HG03432 (cell line): ENCODE measurements around the gene ERGIC1.
A peak's percentile ranks its signal among the peaks of the same experiment; 100 is the strongest.
"Not testable (repeated sequence)": the region's sequence is repeated elsewhere in the genome, so short reads cannot be mapped to it uniquely, and the experiment has no call there.

Source experiments
- ATAC-seq: cut with Tn5 transposase; IDR thresholded peaks from one replicate; pipeline ENCODE4 v1.9.1; 2021; ENCODE audit warnings: mild to moderate bottlenecking, moderate library complexity; ENCODE audit not compliant: unreplicated experiment

The ERGIC1 gene

GRCh38 chr5:172875505-172876279 is 41.6 kb downstream of the ERGIC1 start:
- ATAC-seq: no peak

DNA sequence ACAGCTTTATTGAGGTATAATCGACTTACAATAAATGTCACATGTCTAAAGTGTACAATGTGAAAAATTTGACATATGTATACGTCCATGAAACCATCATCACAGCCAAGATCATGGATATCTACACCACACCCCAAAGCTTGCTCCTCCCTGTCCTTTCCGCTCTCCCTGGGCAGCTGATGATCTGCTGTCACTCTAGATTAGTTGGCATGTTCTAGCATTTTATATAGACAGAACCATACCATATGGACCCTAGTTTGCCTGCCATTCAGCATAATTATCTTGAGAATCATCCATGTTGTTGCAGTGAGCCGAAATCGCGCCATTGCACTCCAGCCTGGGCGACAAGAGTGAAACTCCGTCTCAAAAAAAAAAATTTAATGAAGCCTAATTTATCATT is 42.5 kb downstream of the ERGIC1 start:
- no peak for ATAC-seq

DNA sequence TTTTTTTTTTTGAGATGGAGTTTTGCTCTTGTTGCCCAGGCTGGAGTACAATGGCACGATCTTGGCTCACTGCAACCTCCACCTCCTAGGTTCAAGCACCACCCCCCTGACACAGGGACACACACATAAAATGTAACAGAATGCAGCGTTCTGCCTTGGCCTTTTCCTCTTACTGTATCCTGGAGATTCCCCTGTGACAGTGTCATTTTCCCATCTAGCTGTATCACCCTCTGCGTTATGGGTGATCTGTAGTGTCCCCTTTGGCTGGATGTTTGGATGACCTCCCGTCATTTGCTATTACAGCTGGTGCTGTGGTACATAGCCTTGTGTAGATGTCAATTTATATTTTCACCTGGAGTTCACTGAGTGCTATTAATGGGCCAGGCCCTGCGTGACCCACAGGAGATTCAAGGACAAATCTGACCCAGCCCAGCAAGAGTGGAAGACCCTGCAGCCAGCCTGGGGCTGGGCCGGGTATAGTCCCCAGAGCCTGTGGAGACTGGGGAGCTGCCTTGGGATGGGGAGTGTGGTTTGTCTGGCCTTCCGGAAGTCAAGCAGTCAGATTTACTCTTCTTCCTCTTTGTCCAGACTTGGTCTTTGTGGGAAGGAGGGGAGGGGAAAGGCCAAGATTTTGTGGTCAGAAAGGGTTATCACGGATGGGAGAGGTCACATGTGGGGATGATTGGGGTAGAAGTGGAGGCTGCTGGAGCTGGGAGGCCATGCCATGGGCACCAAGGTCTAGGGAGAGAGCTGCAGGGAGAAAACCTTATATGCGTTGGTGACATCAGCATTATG is 43.6 kb downstream of the ERGIC1 start:
- no peak for ATAC-seq

GRCh38 chr5:172878585-172878932 is 44.5 kb downstream of the ERGIC1 start:
- no peak for ATAC-seq

DNA sequence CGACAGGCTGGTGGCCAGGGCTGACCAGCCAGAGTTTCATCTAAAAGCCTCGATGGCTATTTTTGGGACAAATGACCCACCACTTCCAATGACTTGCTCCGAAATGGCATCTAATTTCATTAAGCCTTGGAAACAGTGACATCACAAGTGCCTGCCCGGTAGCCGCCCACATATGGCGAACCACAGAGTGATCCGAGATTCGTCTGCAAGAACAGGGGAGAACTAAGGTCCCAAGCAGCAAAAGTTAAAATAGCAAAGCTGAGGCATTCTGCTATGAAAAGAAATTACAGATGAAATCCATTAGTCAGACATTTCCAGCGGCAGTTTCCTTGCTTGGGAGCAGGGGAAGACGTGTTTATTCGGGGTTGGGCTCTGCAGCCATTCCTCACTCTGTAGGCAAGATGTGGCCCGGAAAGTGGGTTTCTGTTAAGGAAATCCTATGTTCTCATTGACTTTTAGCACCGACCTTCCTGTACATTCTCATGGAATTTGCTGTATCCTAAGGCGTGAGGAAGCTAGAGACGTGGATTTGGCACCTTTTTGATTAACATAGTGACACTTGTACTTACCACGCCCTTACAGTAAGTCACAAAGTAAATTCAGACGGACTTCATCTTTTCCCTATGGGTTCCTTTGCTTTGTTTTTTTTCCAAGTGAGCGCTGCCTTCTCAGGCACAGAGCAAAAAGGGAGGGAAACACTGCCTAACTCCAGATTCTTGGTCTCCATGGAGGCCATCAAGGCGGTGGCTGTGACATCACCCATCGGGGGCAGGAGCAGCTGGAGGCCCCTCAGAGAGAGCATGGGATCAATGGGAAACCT is 45.1 kb downstream of the ERGIC1 start:
- no peak for ATAC-seq

GRCh38 chr5:172881691-172882370 is 47.8 kb downstream of the ERGIC1 start:
- ATAC-seq: peak; percentile 86

GRCh38 chr5:172883066-172883465 is 49.0 kb downstream of the ERGIC1 start:
- ATAC-seq: no peak

- no peak for ATAC-seq
Observed at GRCh38 chr5:172885597-172886340, 51.7 kb downstream of the ERGIC1 start.

GRCh38 chr5:172886476-172886875 is 52.4 kb downstream of the ERGIC1 start:
- ATAC-seq: no peak

GRCh38 chr5:172886974-172887501 is 53.0 kb downstream of the ERGIC1 start:
- no peak for ATAC-seq

DNA sequence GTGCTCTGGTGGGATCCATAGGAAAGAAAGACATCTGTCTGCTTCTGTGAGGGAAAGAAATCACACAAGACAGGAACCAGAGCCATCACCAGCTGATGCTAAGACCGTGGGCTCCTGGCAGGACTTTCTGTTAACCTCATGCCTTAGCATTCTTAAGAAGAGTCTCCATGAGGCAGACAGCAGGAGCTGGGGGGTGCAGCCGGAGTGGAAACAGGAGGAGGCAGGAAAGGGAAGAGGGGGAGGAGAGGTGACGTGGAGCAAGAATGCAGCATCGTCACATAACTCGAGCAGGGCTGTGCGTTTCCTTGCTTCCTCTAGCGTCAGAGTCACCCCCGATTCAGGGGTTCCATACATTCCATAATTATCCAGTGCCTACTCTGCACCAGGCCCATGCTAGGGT is 53.6 kb downstream of the ERGIC1 start:
- no peak for ATAC-seq

DNA sequence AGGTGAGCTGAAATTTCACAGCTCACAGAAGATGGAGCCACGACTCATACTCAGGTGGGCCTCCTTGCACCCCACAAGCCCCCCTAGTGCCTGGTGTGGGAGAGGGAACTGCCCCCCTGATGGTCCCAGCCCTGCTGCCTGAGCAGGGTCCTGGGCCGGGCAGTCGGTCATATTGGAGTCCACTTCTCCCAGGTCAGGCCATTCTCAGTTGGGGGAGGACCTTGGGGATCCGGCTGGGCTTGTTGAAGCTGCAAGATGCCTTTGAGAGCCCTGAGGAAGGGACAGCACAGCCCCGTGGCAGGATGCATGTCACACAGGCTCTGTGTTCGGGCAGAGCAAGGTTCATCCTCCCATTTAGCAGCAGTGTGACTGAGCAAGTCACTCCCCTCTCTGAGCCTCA is 56.6 kb downstream of the ERGIC1 start:
- no peak for ATAC-seq

GRCh38 chr5:172891716-172892421 is 57.8 kb downstream of the ERGIC1 start:
- no peak for ATAC-seq

DNA sequence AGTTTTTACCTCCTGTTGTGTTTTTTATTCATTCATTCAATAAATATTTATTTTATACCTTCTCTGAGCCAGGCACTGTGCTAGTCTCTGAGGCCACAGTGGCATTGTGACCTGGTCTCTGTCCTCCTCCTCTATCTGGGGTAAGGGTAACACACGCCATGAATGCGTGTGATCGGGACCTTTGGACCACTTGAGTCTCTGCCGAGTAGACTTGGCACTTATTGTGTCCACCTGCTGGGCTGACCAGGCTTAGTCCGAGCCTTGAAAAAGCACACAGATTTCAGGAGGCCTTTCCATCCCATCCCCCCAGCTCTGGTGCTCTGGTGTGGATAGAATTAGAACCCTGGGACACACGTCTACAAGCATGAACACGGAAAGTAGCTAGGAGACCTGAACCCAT is 58.7 kb downstream of the ERGIC1 start:
- no peak for ATAC-seq

DNA sequence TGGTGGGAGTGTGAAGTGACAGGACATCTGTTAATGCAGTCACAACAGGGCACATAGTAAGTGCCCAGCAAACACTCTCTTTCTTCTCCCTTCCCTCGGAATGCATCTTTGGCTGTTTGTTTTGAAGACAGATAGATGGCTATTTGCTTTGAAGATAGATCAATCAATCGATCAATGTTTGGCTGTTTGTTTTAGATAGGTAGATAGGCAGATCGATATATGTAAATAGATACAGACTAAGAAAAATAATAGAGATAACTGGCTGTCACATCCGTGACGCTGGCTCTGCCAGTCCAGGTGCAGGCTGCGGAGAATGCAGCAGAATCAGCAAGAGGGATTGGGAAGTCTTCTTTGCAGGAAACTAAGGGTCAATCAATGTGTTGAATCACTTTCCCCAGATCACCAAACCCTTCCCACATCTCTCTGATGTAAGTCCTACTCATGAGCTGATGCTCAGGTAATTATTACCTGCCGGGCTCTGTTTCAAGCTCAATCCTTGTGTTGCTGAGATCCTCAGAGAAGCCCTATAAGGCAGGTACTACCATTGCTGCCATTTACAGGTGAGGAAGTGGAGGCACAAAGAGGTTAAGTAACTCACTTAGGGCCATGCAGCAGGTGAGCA is 60.8 kb downstream of the ERGIC1 start:
- no peak for ATAC-seq

- ATAC-seq: no peak
Observed at GRCh38 chr5:172895549-172895948, 61.5 kb downstream of the ERGIC1 start.

GRCh38 chr5:172896465-172896864 is 62.4 kb downstream of the ERGIC1 start:
- ATAC-seq: no peak

DNA sequence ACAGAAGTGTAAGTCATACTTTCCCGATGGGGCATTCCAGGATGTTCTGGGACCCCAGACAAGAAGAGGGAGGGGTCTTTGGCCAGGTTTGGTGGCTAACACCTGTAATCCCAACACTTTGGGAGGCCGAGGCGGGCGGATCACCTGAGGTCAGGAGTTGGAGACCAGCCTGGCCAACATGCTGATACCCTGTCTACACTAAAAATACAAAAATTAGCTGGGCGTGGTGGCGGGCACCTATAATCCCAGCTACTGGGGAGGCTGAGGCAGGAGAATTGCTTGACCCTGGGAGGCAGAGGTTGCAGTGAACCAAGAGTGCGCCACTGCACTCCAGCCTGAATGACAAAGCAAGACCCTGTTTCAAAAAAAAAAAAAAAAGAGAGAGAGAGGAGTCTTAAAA is 63.0 kb downstream of the ERGIC1 start:
- ATAC-seq: not testable (repeated sequence)
